DMS53 treated with DMSO at 0.1 percent for 48 hours (cell line): ENCODE data around the gene PCDHB11.
"Not testable (repeated sequence)": the region's sequence is repeated elsewhere in the genome, so short reads cannot be mapped to it uniquely, and the experiment has no call there.

Experiments
- DNase-seq: peaks from one replicate; lab custom pipeline; 2025; ENCODE audit not compliant: unreplicated experiment; lab: John Stamatoyannopoulos, UW

PCDHB11 gene

GRCh38 chr5:141236516-141237313 is 37.3 kb downstream of the PCDHB11 start:
- no peak for DNase-seq

GRCh38 chr5:141241496-141241895 is 42.1 kb downstream of the PCDHB11 start:
- no peak for DNase-seq

GRCh38 chr5:141245250-141245717 is 45.9 kb downstream of the PCDHB11 start, which contains the start of gene PCDHB15:
PCDHB15 (plus strand) TSS chr5:141245395; CDS start chr5:141245579, 184 bp downstream.
- DNase-seq = peak; percentile 16

GRCh38 chr5:141246971-141247370 is 47.5 kb downstream of the PCDHB11 start:
- DNase-seq = not testable (repeated sequence)

- DNase-seq = not testable (repeated sequence)
These were observed 48.0 kb downstream of the PCDHB11 start for GRCh38 chr5:141247434-141247833.

GRCh38 chr5:141250576-141250975 is 51.1 kb downstream of the PCDHB11 start:
- DNase-seq = no peak
